ENCODE results near the gene TSC2. TPM values are rescaled to one million over a fixed set of nuclear protein-coding genes. Genes with fewer than 3 reads are reported as not detected.
"Not testable (repeated sequence)": the region's sequence is repeated elsewhere in the genome, so short reads cannot be mapped to it uniquely, and the experiment has no call there.

The TSC2 gene
- total RNA-seq, 4 donors from 2014 or later: 36.3 to 78.8 (median 54.6) TPM

DNA sequence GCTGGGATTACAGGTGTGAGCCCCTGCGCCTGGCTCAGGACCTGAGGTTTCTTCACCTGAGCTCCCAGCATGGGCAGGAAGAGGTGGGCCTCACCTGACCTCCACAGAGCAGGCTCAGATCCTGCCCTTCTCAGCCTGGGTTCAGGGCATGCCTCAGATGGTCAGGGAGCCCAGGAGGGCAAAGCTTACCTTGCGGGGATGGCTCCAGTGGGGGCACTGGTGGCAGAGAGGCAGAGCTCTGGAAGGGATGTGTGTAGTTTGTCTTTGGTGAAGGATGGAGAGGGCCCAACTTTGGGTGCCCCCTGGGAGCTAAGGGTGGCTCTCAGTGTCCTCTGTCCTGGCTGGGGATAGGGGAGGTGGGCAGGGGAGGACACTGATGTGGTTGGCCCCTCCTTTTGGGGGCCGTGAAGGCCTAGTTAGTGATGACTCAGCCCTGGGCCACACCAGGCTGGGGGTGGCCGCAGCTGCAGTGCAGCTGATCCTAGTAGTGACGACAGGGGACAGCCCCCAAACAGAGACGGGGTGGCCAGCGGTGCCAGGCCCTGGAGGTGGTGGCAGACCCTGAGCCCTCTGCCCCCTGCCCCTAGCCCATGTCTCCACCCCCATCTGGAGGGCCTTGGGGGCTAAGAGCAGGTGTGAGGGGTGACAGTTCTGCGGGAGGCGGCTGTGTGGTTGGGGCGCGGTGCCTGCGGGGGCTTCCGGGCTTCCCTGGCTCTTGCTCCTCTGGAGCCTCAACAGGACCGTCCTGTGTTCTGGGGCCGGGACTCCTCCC lies 15.3 kb upstream of the TSC2 start:
- whole genome bisulfite sequencing, 2 donors (ENCODE audit: low coverage in 1 of 2): 60 to 80% methylated on average over 1 of the region's 15 CpGs
- ATAC-seq: peak; percentile 17

GRCh38 chr16:2033057-2033908 lies 14.5 kb upstream of the TSC2 start:
- 0% methylated on average over 1 of the region's 37 CpGs; no CpG with 5 or more reads in 1 of the 2 donors for WGBS, 2 donors (ENCODE audit: low coverage in 1 of 2)
- TF ChIP-seq EP300 (IDR thresholded peaks at IDR 0.05) (no peak), CTCF (IDR thresholded peaks at IDR 0.05) (no peak), POLR2AphosphoS5 (IDR thresholded peaks at IDR 0.05) (peak; percentile 17), POLR2A (IDR thresholded peaks at IDR 0.05) (peak; percentile 12 to 21)
- peaks cover 0 to 25% of the 10 kb centered on the region in 2 donors for H3K36me3 ChIP-seq
- H3K27ac ChIP-seq: peak overlapping the region; percentile 45 to 92 (median 91)
- no peaks in the 10 kb centered on the region for H3K9me3 ChIP-seq
- peaks cover 0 to 83% (median 59%) of the 10 kb centered on the region in 3 donors for H3K4me1 ChIP-seq
- peak; percentile 80 for ATAC-seq
- H3K27me3 ChIP-seq: no peaks in the 10 kb centered on the region
- peak overlapping the region; percentile 1 to 49 for H3K4me3 ChIP-seq

More for the DNA sequence above, 15.3 kb upstream of the TSC2 start:
- H3K27ac ChIP-seq: peak overlapping the region; percentile 45 to 92 (median 91)
- TF ChIP-seq EP300 (IDR thresholded peaks at IDR 0.05) (no peak), POLR2A (IDR thresholded peaks at IDR 0.05) (no peak), POLR2AphosphoS5 (IDR thresholded peaks at IDR 0.05) (no peak), CTCF (IDR thresholded peaks at IDR 0.05) (no peak)
- no peaks in the 10 kb centered on the region for H3K9me3 ChIP-seq
- peaks cover 0 to 18% of the 10 kb centered on the region in 2 donors for H3K36me3 ChIP-seq
- no peaks in the 10 kb centered on the region for H3K27me3 ChIP-seq
- H3K4me1 ChIP-seq: peaks cover 0 to 83% (median 56%) of the 10 kb centered on the region in 3 donors
- H3K4me3 ChIP-seq: peak overlapping the region in 1 of 2 donors; percentile 49

- H3K36me3 ChIP-seq: peaks cover 0 to 33% of the 10 kb centered on the region in 2 donors
- H3K9me3 ChIP-seq, ATAC-seq, H3K27me3 ChIP-seq: not testable (repeated sequence)
- 2% methylated on average over 7 of the region's 32 CpGs; no CpG with 5 or more reads in 1 of the 2 donors for WGBS, 2 donors (ENCODE audit: low coverage in 1 of 2)
- peak overlapping the region in 1 of 2 donors; percentile 49 for H3K4me3 ChIP-seq
- H3K4me1 ChIP-seq: peaks cover 0 to 83% (median 61%) of the 10 kb centered on the region in 3 donors
- H3K27ac ChIP-seq: peak overlapping the region; percentile 45 to 92 (median 91)
These were observed 13.7 kb upstream of the TSC2 start for GRCh38 chr16:2033909-2034695.

DNA sequence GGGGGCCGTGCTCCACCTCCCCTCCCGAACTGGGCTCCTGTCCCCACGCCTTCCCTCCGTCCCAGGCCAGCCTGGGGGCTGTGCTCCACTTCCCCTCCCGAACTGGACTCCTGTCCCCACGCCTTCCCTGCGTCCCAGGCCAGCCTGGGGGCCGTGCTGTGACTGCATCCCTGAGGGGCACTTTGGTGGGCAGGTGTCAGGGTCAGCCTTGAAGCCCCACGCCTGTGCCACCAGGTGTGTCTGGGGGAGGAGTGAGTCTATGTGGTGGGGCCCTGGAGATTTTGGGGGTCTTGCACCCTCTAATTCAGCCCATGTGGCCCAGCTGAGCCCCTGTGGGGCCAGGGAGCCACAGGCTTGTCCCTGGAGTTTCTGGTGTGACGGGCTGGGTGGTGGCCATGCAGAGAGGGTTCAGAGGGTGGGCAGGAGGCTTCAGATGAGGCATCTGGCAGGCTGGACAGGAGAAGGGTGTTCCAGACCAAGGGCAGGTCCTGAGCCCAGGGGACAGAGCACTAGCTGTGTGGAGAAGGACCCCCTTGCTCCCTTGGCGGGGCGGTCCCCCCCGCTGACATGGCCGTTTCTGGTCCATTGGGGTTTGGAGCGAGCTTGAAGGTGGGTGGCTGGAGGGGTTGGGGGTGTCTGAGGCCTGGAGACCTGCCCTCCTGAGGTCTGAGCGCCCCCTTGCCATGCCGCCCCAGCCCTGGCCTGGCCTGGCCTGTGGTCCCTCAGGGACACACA lies 12.9 kb upstream of the TSC2 start:
- no peaks in the 10 kb centered on the region for H3K9me3 ChIP-seq
- H3K27ac ChIP-seq: peak overlapping the region in 3 of 4 donors; percentile 90 to 92 (median 92)
- H3K4me3 ChIP-seq: peak overlapping the region in 1 of 2 donors; percentile 49
- no peaks in the 10 kb centered on the region for H3K27me3 ChIP-seq
- H3K36me3 ChIP-seq: peaks cover 0 to 27% of the 10 kb centered on the region in 2 donors
- TF ChIP-seq POLR2A (IDR thresholded peaks at IDR 0.05) (no peak), POLR2AphosphoS5 (IDR thresholded peaks at IDR 0.05) (no peak), CTCF (IDR thresholded peaks at IDR 0.05) (no peak), EP300 (IDR thresholded peaks at IDR 0.05) (no peak)
- no peak for ATAC-seq
- WGBS, 2 donors (ENCODE audit: low coverage in 1 of 2): no CpG with 5 or more reads among the region's 17 CpGs
- peaks cover 0 to 85% (median 69%) of the 10 kb centered on the region in 3 donors for H3K4me1 ChIP-seq
